Tibial nerve (tissue), 4 donors: Measurements from ENCODE around the gene SUPT5H. TPM values are rescaled to one million over a fixed set of nuclear protein-coding genes. Genes with fewer than 3 reads are reported as not detected.

ENCODE experiments used
- DNase-seq, 2 donors: peaks; one replicate each; pipeline ENCODE4 v3.0.0-alpha.2; 2019; ENCODE audit warnings: low spot score in 2 of 2
- H3K27ac ChIP-seq, 4 donors: fragments of 200-600 bp; sonication (generic) in 3 of 4; one replicate each; pipeline ENCODE4 v1.5.1; 2017 to 2019; ENCODE audit warnings: mild to moderate bottlenecking in 1 of 4
- H3K27me3 ChIP-seq, 2 donors: fragments of 200-600 bp; sonication (generic) in 1 of 2; one replicate each; pipeline versions ENCODE4 v1.5.1 to v1.6.0; 2017 to 2019
- H3K36me3 ChIP-seq, 3 donors: fragments of 200-600 bp; sonication (generic); one replicate each; pipeline ENCODE4 v1.5.1; 2018 to 2019
- H3K4me1 ChIP-seq, 4 donors: fragments of 200-600 bp; sonication (generic) in 3 of 4; one replicate each; pipeline ENCODE4 v1.5.1; 2017 to 2019
- H3K4me3 ChIP-seq, 4 donors: fragments of 200-600 bp; sonication (generic) in 3 of 4; one replicate each; pipeline ENCODE4 v1.5.1; 2017 to 2019; ENCODE audit warnings: mild to moderate bottlenecking in 1 of 4, moderate library complexity in 1 of 4
- H3K9me3 ChIP-seq, 4 donors: fragments of 200-600 bp; sonication (generic) in 3 of 4; one replicate each; pipeline ENCODE4 v1.5.1; 2017 to 2019
- EP300 ChIP-seq, 2 donors: sonication (generic); formaldehyde crosslinking; IDR thresholded peaks; one replicate each; pipeline ENCODE4 v1.6.1; 2017; ENCODE audit warnings: antibody characterized with exemption in 2 of 2, mild to moderate bottlenecking in 1 of 2
- POLR2A ChIP-seq, 2 donors: fragments of 450-650 bp; IDR thresholded peaks; one replicate each; pipeline ENCODE4 v1.6.1; 2017; ENCODE audit warnings: antibody characterized with exemption in 2 of 2, mild to moderate bottlenecking in 2 of 2, moderate library complexity in 2 of 2
- WGBS, 2 donors: methylation state at CpG; one replicate each; pipeline ENCODE4 v1.1.5; 2018; 5-methylcytosine and 5-hydroxymethylcytosine counted together
- total RNA-seq, 4 donors: library from RNA; depleted of rRNA; stranded (reverse); fragments of >200 nt; gene quantifications; one replicate each; pipeline ENCODE4 v1.1.0, GENCODE V29; 2016
- TF ChIP-seq, protein P1 (sequence below), 5 experiments: fragments of 200-600 bp in 3 of 5; fragments of 450-650 bp in 2 of 5; sonication (generic) in 3 of 5; IDR thresholded peaks; one replicate each; pipeline ENCODE4 v1.5.1; 2016 to 2019; ENCODE audit warnings: antibody characterized with exemption in 5 of 5, mild to moderate bottlenecking in 3 of 5, moderate library complexity in 2 of 5

The SUPT5H gene
- total RNA-seq, 4 donors from 2014 or later: 94.4 to 120 (median 106) TPM

DNA sequence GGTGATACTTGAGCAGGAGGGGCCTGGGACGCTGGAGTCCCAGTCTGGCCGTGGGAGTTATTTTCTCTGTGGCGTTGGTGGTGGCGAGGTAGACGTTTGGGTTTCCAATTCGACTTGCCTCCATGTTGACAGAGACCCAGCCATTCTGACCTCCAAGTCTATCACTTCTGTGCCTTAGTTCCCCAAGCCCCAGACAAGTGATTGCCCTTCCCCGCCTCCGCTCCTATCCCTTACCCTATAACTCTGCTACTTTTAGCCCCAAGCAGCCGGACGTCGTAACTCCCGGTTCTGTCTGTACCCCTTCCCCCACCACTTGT, 35.8 kb downstream of the SUPT5H start:
- no peak for TF ChIP-seq EP300 (IDR thresholded peaks at IDR 0.05)
- TF ChIP-seq POLR2A (IDR thresholded peaks at IDR 0.05): no peak
- TF ChIP-seq, protein P1, sequence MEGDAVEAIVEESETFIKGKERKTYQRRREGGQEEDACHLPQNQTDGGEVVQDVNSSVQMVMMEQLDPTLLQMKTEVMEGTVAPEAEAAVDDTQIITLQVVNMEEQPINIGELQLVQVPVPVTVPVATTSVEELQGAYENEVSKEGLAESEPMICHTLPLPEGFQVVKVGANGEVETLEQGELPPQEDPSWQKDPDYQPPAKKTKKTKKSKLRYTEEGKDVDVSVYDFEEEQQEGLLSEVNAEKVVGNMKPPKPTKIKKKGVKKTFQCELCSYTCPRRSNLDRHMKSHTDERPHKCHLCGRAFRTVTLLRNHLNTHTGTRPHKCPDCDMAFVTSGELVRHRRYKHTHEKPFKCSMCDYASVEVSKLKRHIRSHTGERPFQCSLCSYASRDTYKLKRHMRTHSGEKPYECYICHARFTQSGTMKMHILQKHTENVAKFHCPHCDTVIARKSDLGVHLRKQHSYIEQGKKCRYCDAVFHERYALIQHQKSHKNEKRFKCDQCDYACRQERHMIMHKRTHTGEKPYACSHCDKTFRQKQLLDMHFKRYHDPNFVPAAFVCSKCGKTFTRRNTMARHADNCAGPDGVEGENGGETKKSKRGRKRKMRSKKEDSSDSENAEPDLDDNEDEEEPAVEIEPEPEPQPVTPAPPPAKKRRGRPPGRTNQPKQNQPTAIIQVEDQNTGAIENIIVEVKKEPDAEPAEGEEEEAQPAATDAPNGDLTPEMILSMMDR (IDR thresholded peaks at IDR 0.05): no peak
- Histone ChIP-seq H3K9me3 (no peaks in the 10 kb centered on the region), H3K4me3 (peak overlapping the region; percentile 81 to 96 (median 85)), H3K36me3 (peaks cover 3 to 52% (median 9%) of the 10 kb centered on the region in 3 donors), H3K27ac (peak overlapping the region; percentile 67 to 88 (median 86)), H3K4me1 (peaks cover 0 to 23% (median 15%) of the 10 kb centered on the region in 4 donors), H3K27me3 (no peaks in the 10 kb centered on the region)
- 1% methylated on average over 9 to 12 of the region's 12 CpGs for WGBS, 2 donors
- no peak for DNase-seq

GRCh38 chr19:39481676-39482075, 36.3 kb downstream of the SUPT5H start:
- Histone ChIP-seq H3K36me3 (peaks cover 3 to 52% (median 10%) of the 10 kb centered on the region in 3 donors), H3K4me3 (peak overlapping the region; percentile 81 to 96 (median 85)), H3K4me1 (peaks cover 0 to 23% (median 15%) of the 10 kb centered on the region in 4 donors), H3K9me3 (no peaks in the 10 kb centered on the region), H3K27me3 (no peaks in the 10 kb centered on the region), H3K27ac (peak overlapping the region in 1 of 4 donors; percentile 88)
- WGBS, 2 donors: 59 to 62% methylated on average over 11 of the region's 11 CpGs
- no peak for DNase-seq
- TF ChIP-seq POLR2A (IDR thresholded peaks at IDR 0.05) (no peak), EP300 (IDR thresholded peaks at IDR 0.05) (no peak)
- TF ChIP-seq, protein P1 (IDR thresholded peaks at IDR 0.05): no peak

- peaks cover 0 to 23% (median 15%) of the 10 kb centered on the region in 4 donors for H3K4me1 ChIP-seq
- DNase-seq: no peak
- H3K27me3 ChIP-seq: no peaks in the 10 kb centered on the region
- no peak for TF ChIP-seq EP300 (IDR thresholded peaks at IDR 0.05)
- TF ChIP-seq, protein P1 (IDR thresholded peaks at IDR 0.05): no peak
- TF ChIP-seq POLR2A (IDR thresholded peaks at IDR 0.05): no peak
- H3K36me3 ChIP-seq: peaks cover 3 to 56% (median 12%) of the 10 kb centered on the region in 3 donors
- H3K4me3 ChIP-seq: no peak overlapping the region
- H3K27ac ChIP-seq: no peak overlapping the region
- H3K9me3 ChIP-seq: no peaks in the 10 kb centered on the region
- 71 to 82% methylated on average over 6 of the region's 6 CpGs for WGBS, 2 donors
These were observed 37.8 kb downstream of the SUPT5H start for GRCh38 chr19:39483141-39483540.

GRCh38 chr19:39489756-39490155, 44.4 kb downstream of the SUPT5H start:
- 72 to 73% methylated on average over 10 of the region's 10 CpGs for WGBS, 2 donors
- H3K9me3 ChIP-seq: no peaks in the 10 kb centered on the region
- H3K4me1 ChIP-seq: no peaks in the 10 kb centered on the region
- H3K4me3 ChIP-seq: no peak overlapping the region
- TF ChIP-seq, protein P1 (IDR thresholded peaks at IDR 0.05): no peak
- no peak for TF ChIP-seq POLR2A (IDR thresholded peaks at IDR 0.05)
- TF ChIP-seq EP300 (IDR thresholded peaks at IDR 0.05): no peak
- H3K27me3 ChIP-seq: no peaks in the 10 kb centered on the region
- H3K36me3 ChIP-seq: peaks cover 3 to 77% (median 29%) of the 10 kb centered on the region in 3 donors
- no peak overlapping the region for H3K27ac ChIP-seq
- no peak for DNase-seq

- Histone ChIP-seq H3K27me3 (peaks cover 0 to 17% of the 10 kb centered on the region in 2 donors), H3K9me3 (no peaks in the 10 kb centered on the region), H3K4me1 (no peaks in the 10 kb centered on the region), H3K36me3 (peaks cover 0 to 52% (median 19%) of the 10 kb centered on the region in 3 donors), H3K4me3 (no peak overlapping the region), H3K27ac (no peak overlapping the region)
- DNase-seq: no peak
- TF ChIP-seq POLR2A (IDR thresholded peaks at IDR 0.05) (no peak), EP300 (IDR thresholded peaks at IDR 0.05) (no peak)
- TF ChIP-seq, protein P1 (IDR thresholded peaks at IDR 0.05): no peak
- 95 to 97% methylated on average over 6 of the region's 6 CpGs for WGBS, 2 donors
These were observed 46.8 kb downstream of the SUPT5H start for GRCh38 chr19:39492225-39492624.
